RWPE2 (cell line): ENCODE results near the gene CRTC1.

Experiments
- ATAC-seq: fragments of 200-7000 bp; cut with Tn5 transposase; 3 replicates; pipeline ENCODE4 v1.9.1; 2021; ENCODE audit warnings: low read depth
- DNase-seq: peaks from one replicate; pipeline ENCODE4 v3.0.0-alpha.2; 2020; ENCODE audit warnings: low spot score
- H3K27ac ChIP-seq: fragments of 450-650 bp; 2 replicates; pipeline ENCODE4 v1.5.1; 2017; ENCODE audit warnings: mild to moderate bottlenecking; ENCODE audit not compliant: poor library complexity, severe bottlenecking
- H3K27me3 ChIP-seq: fragments of 250-450 bp; sonication (Bioruptor Pico); 2 replicates; pipeline ENCODE4 v1.5.1; 2021; ENCODE audit warnings: mild to moderate bottlenecking, moderate library complexity; ENCODE audit not compliant: insufficient read depth, poor library complexity, severe bottlenecking
- H3K36me3 ChIP-seq: fragments of 250-450 bp; sonication (Bioruptor Pico); 2 replicates; pipeline ENCODE4 v1.5.1; 2020; ENCODE audit warnings: low read depth, mild to moderate bottlenecking, moderate library complexity
- H3K4me1 ChIP-seq: fragments of 250-450 bp; sonication (Bioruptor Pico); 2 replicates; pipeline ENCODE4 v1.5.1; 2021; ENCODE audit warnings: mild to moderate bottlenecking, moderate library complexity; ENCODE audit not compliant: insufficient read depth, poor library complexity, severe bottlenecking
- H3K4me3 ChIP-seq: fragments of 250-450 bp; sonication (Bioruptor Pico); 2 replicates; pipeline ENCODE4 v1.5.1; 2021; ENCODE audit warnings: mild to moderate bottlenecking, moderate library complexity; ENCODE audit not compliant: severe bottlenecking
- H3K9me3 ChIP-seq: fragments of 250-450 bp; sonication (Bioruptor Pico); 2 replicates; pipeline ENCODE4 v1.5.1; 2021; ENCODE audit warnings: mild to moderate bottlenecking, moderate library complexity; ENCODE audit not compliant: severe bottlenecking
- TF ChIP-seq, protein P1 (sequence below): fragments of 450-650 bp; IDR thresholded peaks from one replicate; pipeline ENCODE4 v1.5.1; 2017; ENCODE audit warnings: mild to moderate bottlenecking, moderate library complexity; ENCODE audit not compliant: poor library complexity, severe bottlenecking

CRTC1 gene

DNA sequence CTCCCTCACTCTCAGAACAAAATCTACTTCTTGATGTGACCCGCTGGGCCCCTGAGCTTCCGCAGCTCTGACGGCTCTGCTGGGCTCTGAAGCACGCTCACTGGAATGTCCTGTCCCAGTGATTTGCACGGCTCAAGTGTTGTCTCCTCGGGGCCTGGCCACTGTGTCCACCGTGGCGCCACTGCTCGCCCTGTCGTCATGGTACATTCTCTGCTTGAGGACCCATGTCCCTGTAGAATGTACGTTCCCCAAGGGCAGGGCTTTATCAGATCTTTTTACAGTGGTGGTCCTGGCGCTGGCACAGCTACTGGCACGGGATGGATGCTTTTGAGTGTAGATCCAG, 34.5 kb upstream of the CRTC1 start:
- ATAC-seq (peak; percentile 33; the same call in 1 of the 3 replicates), DNase-seq (no peak)
- Histone ChIP-seq H3K27me3 (no peaks in the 10 kb centered on the region), H3K4me1 (peaks cover 12% of the 10 kb centered on the region), H3K4me3 (no peak overlapping the region), H3K36me3 (no peaks in the 10 kb centered on the region), H3K9me3 (no peaks in the 10 kb centered on the region), H3K27ac (peak overlapping the region; percentile 3)
- TF ChIP-seq, protein P1, sequence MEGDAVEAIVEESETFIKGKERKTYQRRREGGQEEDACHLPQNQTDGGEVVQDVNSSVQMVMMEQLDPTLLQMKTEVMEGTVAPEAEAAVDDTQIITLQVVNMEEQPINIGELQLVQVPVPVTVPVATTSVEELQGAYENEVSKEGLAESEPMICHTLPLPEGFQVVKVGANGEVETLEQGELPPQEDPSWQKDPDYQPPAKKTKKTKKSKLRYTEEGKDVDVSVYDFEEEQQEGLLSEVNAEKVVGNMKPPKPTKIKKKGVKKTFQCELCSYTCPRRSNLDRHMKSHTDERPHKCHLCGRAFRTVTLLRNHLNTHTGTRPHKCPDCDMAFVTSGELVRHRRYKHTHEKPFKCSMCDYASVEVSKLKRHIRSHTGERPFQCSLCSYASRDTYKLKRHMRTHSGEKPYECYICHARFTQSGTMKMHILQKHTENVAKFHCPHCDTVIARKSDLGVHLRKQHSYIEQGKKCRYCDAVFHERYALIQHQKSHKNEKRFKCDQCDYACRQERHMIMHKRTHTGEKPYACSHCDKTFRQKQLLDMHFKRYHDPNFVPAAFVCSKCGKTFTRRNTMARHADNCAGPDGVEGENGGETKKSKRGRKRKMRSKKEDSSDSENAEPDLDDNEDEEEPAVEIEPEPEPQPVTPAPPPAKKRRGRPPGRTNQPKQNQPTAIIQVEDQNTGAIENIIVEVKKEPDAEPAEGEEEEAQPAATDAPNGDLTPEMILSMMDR, result no peak

- ATAC-seq, result peak; percentile 60
- TF ChIP-seq, protein P1, result no peak
- no peak for DNase-seq
- H3K4me3 ChIP-seq, result no peak overlapping the region
- H3K27me3 ChIP-seq, result no peaks in the 10 kb centered on the region
- no peaks in the 10 kb centered on the region for H3K36me3 ChIP-seq
- H3K4me1 ChIP-seq, result peaks cover 12% of the 10 kb centered on the region
- peak overlapping the region; percentile 3 for H3K27ac ChIP-seq
- no peaks in the 10 kb centered on the region for H3K9me3 ChIP-seq
These were observed 34.0 kb upstream of the CRTC1 start for GRCh38 chr19:18649371-18650020.

DNA sequence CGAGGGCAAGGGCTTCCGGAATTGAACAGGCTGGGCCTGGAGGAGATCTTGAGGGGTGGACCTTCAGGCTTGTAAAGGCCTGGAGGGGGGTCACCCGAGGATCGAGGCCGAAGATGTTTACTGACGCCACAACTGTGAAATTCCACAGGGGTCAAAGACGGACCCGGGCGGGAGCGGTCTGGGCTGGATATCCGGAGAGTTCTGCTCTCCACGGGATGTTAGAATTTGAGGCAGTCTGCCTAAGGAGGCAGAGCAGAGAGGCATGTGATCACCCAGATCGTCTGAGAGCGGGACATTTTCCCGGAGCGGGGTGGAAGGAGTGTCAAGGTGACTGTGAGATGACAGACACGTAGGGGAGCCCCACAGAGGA, 33.5 kb upstream of the CRTC1 start:
- DNase-seq, result no peak
- no peak for ATAC-seq
- peak overlapping the region; percentile 3 for H3K27ac ChIP-seq
- peaks cover 12% of the 10 kb centered on the region for H3K4me1 ChIP-seq
- no peaks in the 10 kb centered on the region for H3K27me3 ChIP-seq
- no peaks in the 10 kb centered on the region for H3K36me3 ChIP-seq
- TF ChIP-seq, protein P1, result no peak
- no peak overlapping the region for H3K4me3 ChIP-seq
- H3K9me3 ChIP-seq, result no peaks in the 10 kb centered on the region

- TF ChIP-seq, protein P1, result no peak
- H3K9me3 ChIP-seq, result no peaks in the 10 kb centered on the region
- peaks cover 12% of the 10 kb centered on the region for H3K4me1 ChIP-seq
- no peak for DNase-seq
- no peaks in the 10 kb centered on the region for H3K36me3 ChIP-seq
- H3K27ac ChIP-seq, result no peak overlapping the region
- H3K4me3 ChIP-seq, result no peak overlapping the region
- no peak for ATAC-seq
- no peaks in the 10 kb centered on the region for H3K27me3 ChIP-seq
These were observed 32.9 kb upstream of the CRTC1 start for GRCh38 chr19:18650468-18651041.

DNA sequence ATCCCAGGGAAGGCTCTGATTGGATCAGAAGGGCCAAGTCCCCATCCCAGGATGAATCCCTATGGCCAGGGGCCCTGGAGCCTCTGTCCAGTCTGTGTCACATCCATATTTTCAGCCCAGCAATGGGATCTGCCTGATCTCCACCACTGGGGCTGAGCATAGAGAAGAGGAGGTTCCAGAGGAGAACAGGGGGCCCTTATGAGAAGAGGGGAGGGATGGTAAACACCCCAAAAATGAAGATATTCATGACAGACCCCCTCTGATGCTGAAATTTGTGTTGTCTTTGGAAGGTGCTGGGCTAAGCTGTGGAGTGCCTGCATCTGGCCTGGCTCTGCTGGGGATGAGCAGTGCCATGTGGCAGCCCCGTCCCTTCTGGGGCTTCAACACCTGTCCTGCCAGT, 32.2 kb upstream of the CRTC1 start:
- DNase-seq (no peak), ATAC-seq (no peak)
- no peaks in the 10 kb centered on the region for H3K9me3 ChIP-seq
- no peaks in the 10 kb centered on the region for H3K27me3 ChIP-seq
- no peaks in the 10 kb centered on the region for H3K36me3 ChIP-seq
- H3K4me1 ChIP-seq, result peaks cover 12% of the 10 kb centered on the region
- TF ChIP-seq, protein P1, result no peak
- H3K27ac ChIP-seq, result no peak overlapping the region
- H3K4me3 ChIP-seq, result no peak overlapping the region
